HG03354 (cell line): ENCODE measurements around the gene IQGAP1.
"Not testable (repeated sequence)": the region's sequence is repeated elsewhere in the genome, so short reads cannot be mapped to it uniquely, and the experiment has no call there.

Source experiments
- ATAC-seq: cut with Tn5 transposase; IDR thresholded peaks from one replicate; pipeline ENCODE4 v1.9.1; 2021; ENCODE audit warnings: mild to moderate bottlenecking; ENCODE audit not compliant: unreplicated experiment, poor library complexity, severe bottlenecking

Gene IQGAP1, protein sequence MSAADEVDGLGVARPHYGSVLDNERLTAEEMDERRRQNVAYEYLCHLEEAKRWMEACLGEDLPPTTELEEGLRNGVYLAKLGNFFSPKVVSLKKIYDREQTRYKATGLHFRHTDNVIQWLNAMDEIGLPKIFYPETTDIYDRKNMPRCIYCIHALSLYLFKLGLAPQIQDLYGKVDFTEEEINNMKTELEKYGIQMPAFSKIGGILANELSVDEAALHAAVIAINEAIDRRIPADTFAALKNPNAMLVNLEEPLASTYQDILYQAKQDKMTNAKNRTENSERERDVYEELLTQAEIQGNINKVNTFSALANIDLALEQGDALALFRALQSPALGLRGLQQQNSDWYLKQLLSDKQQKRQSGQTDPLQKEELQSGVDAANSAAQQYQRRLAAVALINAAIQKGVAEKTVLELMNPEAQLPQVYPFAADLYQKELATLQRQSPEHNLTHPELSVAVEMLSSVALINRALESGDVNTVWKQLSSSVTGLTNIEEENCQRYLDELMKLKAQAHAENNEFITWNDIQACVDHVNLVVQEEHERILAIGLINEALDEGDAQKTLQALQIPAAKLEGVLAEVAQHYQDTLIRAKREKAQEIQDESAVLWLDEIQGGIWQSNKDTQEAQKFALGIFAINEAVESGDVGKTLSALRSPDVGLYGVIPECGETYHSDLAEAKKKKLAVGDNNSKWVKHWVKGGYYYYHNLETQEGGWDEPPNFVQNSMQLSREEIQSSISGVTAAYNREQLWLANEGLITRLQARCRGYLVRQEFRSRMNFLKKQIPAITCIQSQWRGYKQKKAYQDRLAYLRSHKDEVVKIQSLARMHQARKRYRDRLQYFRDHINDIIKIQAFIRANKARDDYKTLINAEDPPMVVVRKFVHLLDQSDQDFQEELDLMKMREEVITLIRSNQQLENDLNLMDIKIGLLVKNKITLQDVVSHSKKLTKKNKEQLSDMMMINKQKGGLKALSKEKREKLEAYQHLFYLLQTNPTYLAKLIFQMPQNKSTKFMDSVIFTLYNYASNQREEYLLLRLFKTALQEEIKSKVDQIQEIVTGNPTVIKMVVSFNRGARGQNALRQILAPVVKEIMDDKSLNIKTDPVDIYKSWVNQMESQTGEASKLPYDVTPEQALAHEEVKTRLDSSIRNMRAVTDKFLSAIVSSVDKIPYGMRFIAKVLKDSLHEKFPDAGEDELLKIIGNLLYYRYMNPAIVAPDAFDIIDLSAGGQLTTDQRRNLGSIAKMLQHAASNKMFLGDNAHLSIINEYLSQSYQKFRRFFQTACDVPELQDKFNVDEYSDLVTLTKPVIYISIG (N-terminal part only)

DNA sequence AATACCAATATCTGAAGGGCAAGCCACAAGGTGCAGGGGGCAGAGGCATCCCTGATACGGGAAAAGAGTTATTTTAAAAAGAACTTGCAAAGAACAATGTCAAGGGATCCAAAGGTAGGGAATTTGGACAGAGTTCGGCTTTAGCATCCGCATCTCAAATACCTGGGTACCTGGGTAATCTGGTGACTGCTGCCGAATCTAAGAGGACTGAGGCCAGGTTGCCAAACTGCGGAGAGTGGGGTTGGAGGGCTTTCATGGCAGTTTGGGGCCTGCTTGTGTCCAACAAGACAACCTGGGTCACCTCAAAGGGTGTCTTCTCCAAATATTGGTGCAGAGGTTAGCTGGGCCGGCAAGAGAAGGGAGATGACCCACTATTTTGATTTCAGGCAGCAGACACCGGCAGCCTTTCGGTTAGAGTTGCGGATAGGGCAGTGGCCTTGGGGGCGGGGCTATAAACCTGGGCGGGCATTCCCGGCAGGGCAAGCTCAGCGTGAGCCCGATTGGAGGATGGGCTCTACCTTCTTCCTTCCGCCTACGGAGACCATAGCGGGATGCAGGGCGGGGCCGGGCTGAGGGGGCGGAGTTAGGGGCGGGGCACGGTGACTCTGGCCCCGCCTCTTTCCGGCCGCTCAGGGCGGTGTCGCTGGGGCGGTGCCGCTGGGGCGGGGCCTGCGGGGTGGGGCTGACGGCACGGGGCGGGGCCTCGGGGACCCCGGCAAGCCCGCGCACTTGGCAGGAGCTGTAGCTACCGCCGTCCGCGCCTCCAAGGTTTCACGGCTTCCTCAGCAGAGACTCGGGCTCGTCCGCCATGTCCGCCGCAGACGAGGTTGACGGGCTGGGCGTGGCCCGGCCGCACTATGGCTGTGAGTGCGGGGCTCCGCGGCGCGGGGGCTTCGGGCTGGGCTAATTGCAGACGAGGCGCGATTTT lies at the start of gene IQGAP1:
IQGAP1 (plus strand) TSS at position 709 of the 928 bp plus-strand sequence; CDS start at position 809, 100 bp downstream.
- peak; percentile 91 for ATAC-seq

GRCh38 chr15:90338532-90338931 lies 49.5 kb upstream of the IQGAP1 start:
- no peak for ATAC-seq

GRCh38 chr15:90340345-90340744 lies 47.7 kb upstream of the IQGAP1 start:
- ATAC-seq = no peak

GRCh38 chr15:90343302-90343790 lies 44.7 kb upstream of the IQGAP1 start:
- ATAC-seq = no peak

DNA sequence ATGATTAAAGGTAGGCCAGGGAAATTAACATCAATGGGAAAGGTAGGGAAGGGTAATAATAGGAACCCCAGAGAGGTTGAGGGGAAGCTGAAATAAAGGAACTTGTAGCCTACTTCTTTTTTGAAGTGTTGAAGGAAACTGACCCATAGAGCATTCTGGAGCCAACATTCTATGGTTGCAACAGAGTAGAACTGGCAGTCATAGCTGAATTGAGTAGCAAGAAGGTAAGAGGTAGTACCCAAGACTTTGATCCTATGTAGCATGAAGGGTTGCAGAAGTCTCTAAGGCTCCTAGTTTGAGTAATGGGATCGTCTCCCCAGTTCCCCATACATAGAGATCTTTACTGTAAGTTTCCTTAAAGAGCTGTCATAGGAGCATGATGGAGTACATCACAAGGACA lies 43.4 kb upstream of the IQGAP1 start:
- ATAC-seq = no peak

- ATAC-seq = no peak
Observed at GRCh38 chr15:90345857-90346256, 42.2 kb upstream of the IQGAP1 start.

DNA sequence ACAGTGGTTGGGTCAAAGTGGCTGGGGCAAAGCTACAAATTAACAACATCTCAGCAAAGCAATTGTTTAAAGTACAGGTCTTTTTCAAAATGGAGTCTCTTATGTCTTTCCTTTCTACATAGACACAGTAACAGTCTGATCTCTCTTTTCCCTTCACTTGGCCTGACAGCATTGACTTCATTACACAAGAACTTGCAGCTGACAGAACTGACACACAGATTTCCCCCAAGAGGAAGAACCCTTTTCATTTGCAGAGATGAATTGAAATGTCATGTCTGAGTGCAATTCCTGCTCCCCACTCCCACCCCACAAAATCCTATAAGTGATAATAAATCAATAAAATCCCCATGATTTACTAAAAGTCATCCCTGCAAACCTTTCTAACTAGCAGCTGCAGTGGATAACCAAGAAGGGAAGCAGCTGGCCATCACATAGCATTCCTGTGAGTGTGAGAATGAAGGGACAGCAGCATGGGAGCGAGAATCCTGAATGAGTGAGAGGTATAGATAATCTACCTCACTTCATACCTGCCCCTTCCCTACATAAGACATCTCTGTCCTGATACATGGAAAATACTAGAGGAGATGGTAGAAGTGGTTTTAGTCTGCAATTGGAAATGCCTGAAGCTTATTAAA lies 40.5 kb upstream of the IQGAP1 start:
- ATAC-seq = not testable (repeated sequence)

GRCh38 chr15:90348456-90348855 lies 39.6 kb upstream of the IQGAP1 start:
- no peak for ATAC-seq

DNA sequence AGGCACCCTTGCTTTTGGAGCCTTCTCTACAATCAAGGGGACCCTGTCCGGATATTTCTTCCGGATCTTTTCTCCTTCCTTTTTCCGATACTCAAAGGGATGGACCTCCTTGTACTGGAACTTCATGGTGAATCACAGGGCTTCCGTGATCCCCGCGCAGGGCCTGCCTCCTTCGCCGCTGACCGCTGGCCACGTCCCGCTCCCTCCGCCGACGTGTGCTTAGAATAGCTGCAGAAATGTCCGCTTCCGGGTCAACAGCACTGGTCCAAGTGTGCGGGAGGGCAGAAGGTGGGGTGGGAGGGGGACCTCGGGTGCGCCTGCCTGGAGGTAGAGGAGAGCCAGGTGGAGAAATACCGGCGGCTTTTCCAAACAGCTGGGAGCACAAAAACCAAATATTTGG lies 39.0 kb upstream of the IQGAP1 start:
- ATAC-seq = no peak

- no peak for ATAC-seq
Observed at GRCh38 chr15:90349821-90350220, 38.2 kb upstream of the IQGAP1 start.

DNA sequence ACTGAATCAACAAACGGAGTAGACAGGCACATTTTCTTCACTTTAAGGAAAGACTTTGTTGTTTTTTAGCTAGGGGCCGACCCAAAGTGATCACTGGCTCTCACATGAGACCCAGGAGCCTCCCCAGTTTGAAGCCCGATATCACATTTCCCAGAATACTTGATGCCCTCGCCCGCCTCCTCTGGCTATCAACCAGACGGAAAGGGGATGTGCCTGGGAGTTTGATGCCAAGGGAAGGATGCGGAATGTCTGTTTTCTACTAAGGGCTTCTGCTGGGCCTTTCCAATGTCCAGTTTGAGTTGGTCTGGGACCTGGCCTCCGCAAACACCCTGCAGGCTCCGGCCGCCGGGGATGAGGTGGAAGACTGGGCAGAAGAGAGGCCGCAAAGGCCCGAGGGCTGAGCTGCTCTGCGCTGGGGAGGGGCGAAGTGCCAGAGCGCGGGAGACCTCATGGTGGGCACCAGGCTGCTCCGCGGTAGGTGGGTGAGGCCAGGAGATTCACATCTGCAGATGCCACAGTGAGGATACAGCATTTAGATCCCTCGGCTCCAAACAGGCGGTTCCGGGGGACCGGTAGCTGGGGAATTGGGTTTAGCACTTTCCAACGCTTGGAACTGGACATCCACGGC lies 36.4 kb upstream of the IQGAP1 start:
- ATAC-seq = peak; percentile 11

DNA sequence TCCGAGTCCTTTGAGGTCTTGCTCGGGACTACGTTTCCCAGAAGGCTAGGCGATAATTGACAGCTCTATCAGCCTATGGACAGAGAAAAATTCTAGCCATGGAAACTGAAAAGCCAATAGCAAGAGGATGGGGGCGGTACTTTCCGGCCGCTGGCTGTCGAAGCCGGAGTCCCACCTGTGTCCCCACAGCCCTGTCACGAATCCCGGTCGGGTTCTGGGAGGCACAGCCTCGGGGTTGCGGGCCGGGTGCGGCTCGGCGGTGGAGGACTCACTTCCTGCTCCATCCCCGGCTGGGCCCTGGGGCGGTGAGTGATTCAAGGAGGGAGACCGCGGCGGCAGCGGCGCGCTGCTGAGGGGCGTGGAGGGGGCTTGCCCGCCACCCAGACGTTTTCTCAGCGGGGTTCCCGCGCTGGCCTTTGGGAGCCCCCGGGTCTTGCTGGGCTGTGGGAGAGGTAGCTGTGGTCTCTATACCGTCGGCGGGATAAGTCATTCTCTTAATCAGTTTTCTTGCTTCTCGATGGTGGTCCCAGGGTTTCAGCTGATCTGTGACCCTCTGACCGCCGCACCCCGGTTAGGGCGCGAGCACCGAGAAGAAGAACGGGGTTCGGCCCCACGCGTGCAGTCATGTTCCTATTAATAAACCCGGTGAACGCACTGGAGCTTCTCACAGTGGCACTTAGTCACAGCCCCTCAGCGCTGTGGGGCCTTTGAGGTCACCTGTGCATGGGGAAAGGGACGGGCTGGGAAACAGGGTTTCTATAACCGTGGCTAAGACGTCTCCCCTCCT lies 35.7 kb upstream of the IQGAP1 start, which contains the start of gene ZNF774:
ZNF774 (plus strand) TSS at position 178 of the 787 bp plus-strand sequence. CDS start 2,377 bp downstream, outside the sequence.
- ATAC-seq = peak; percentile 100

DNA sequence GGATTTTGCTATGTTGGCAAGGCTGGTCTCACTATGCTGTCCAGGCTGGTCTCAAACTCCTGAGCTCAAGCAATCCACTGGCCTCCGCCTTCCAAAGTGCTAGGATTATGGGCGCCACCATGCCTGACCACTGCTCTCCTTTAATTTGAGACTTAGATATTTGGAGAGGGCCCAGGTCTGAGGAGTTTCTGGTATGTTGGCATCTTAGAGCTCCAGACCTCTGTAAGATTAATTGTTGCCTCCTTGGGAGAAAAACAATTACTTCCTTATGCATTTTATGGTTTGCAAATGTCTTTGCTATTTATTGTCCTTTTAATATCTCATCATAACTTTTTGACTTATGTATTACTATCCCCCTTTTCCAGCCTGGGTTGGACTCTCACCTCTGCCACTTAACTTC lies 33.1 kb upstream of the IQGAP1 start:
- ATAC-seq = no peak

GRCh38 chr15:90358124-90359033 lies 29.7 kb upstream of the IQGAP1 start:
- ATAC-seq = no peak

- ATAC-seq = no peak
Observed at GRCh38 chr15:90360746-90361145, 27.3 kb upstream of the IQGAP1 start.

DNA sequence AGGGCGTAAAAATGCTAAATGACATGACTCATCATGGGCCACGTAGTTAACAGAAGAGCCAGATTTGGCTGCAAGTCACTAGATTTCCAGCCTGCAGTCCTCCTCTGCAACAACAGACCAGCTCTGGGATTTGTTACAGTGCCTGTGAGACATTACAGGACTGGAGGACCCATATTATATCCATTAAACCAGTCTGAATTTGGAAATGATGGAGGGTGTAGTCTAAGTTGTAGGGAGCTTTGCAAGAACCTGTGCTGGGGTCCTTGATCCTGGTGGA lies 25.2 kb upstream of the IQGAP1 start:
- no peak for ATAC-seq
